ENCODE measurements around the gene BMP8B.
"Not testable (repeated sequence)": the region's sequence is repeated elsewhere in the genome, so short reads cannot be mapped to it uniquely, and the experiment has no call there.

Gene BMP8B

GRCh38 chr1:39782103-39782502 is 6.6 kb downstream of the BMP8B start:
- no peak for TF ChIP-seq CTCF (IDR thresholded peaks at IDR 0.05; ENCODE audit: insufficient read depth, low read depth, low read length, missing control alignments)
- H3K4me3 ChIP-seq (ENCODE audit: low read length) = no peak overlapping the region
- no peak for DNase-seq (ENCODE audit: low read depth)

GRCh38 chr1:39781349-39781715 is 7.3 kb downstream of the BMP8B start:
- TF ChIP-seq CTCF (IDR thresholded peaks at IDR 0.05; ENCODE audit: insufficient read depth, low read depth, low read length, missing control alignments) = no peak
- H3K4me3 ChIP-seq (ENCODE audit: low read length) = no peak overlapping the region
- no peak for DNase-seq (ENCODE audit: low read depth)

- no peak for TF ChIP-seq CTCF (IDR thresholded peaks at IDR 0.05; ENCODE audit: insufficient read depth, low read depth, low read length, missing control alignments)
- DNase-seq (ENCODE audit: low read depth) = no peak
- H3K4me3 ChIP-seq (ENCODE audit: low read length) = no peak overlapping the region
Observed at GRCh38 chr1:39779821-39780220, 8.8 kb downstream of the BMP8B start.

- no peak for TF ChIP-seq CTCF (IDR thresholded peaks at IDR 0.05; ENCODE audit: insufficient read depth, low read depth, low read length, missing control alignments)
- no peak overlapping the region for H3K4me3 ChIP-seq (ENCODE audit: low read length)
- no peak for DNase-seq (ENCODE audit: low read depth)
Observed at GRCh38 chr1:39779137-39779536, 9.5 kb downstream of the BMP8B start.

DNA sequence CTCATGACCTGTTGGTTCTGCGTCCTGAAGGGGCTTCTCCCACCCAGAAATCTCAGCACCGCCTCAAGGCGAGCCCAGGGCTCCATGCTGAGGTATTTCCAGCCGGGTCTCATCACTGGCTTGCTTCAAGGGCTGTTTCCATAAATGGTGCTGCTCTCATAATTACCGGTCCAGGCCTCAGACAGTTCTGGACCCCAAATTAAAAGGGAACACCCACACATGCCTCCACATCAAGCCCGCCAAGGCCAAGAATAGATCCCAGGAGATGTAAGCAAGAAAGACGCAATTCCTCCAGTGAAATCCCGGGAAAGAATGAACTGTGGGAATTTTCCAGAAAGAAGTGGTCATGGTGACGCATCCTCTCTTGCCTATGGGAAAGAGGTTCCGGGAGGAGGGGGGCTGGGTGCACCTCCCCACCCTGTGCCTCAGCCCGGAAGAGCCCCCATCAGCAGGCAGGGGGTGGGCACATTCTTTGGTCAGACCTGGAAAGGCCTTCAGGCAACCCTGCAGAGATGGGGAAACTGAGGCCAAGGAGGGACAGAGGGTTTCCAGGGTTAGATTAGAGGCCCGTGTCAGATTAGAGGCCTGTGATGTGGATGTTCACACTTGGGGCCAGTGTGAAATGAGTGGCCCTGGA is 10.1 kb downstream of the BMP8B start:
- DNase-seq (ENCODE audit: low read depth); H3K4me3 ChIP-seq (ENCODE audit: low read length): not testable (repeated sequence)

GRCh38 chr1:39777896-39778295 is 10.8 kb downstream of the BMP8B start:
- H3K4me3 ChIP-seq (ENCODE audit: low read length); DNase-seq (ENCODE audit: low read depth): not testable (repeated sequence)

DNA sequence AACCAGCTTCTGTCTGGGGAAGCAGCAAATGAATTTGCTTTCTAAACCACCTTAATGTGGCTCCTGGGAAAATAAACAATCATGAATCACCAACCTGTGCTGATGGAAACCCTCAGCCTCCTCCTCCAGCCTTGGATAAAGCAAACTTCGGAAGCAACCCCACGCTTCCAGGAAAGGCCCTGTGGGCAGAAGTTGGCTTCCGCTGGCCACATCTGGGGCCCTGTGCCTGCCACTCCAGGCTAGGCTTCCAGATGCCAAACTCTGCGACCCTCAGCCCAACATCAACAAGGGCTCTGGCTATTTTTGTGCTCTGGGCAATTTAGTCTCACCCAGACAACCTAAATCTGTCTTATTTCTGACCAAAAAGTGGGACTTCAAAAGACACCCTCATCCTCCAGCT is 11.4 kb downstream of the BMP8B start:
- no peak overlapping the region for H3K4me3 ChIP-seq (ENCODE audit: low read length)
- TF ChIP-seq CTCF (IDR thresholded peaks at IDR 0.05; ENCODE audit: insufficient read depth, low read depth, low read length, missing control alignments) = no peak
- peak; percentile 15 for DNase-seq (ENCODE audit: low read depth)

DNA sequence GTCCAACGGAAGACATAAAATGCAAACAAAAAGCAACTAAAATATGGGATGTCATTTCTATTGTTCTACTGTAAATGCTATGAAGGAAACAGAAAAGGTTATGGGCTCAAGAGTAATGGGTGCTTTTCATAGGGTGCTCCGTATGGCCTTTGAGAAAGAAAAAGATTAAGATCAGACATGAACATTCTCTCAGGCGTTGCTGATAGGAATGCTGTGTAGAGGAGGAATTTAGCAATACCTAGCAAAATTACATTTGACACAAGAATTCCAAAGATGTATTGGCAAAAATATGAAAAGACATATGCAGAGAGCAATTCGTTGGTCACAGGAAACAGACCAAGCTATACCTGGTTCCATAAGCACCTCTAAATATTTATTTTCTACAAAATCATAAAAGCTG is 11.8 kb downstream of the BMP8B start:
- TF ChIP-seq CTCF (IDR thresholded peaks at IDR 0.05; ENCODE audit: insufficient read depth, low read depth, low read length, missing control alignments) = no peak
- no peak overlapping the region for H3K4me3 ChIP-seq (ENCODE audit: low read length)
- DNase-seq (ENCODE audit: low read depth) = no peak

Measured in epithelial cell of esophagus (primary cell).